SU-DHL-6 (cell line): Measurements from ENCODE around the gene TRPM8.

Experiments used
- EZH2phosphoT487 ChIP-seq: fragments of 200-600 bp; sonication (generic), shearing (Covaris generic); conservative IDR thresholded peaks from 2 replicates; pipeline ENCODE4 v1.6.1; 2018; ENCODE audit warnings: mild to moderate bottlenecking, antibody characterized with exemption, low read length, moderate library complexity, mixed read lengths
- TF ChIP-seq, protein P1 (sequence below): fragments of 200-600 bp; sonication (generic); IDR thresholded peaks from one replicate; pipeline ENCODE4 v1.5.1; 2017; ENCODE audit warnings: antibody characterized with exemption, mild to moderate bottlenecking, low read length, moderate library complexity; ENCODE audit not compliant: insufficient read depth, poor library complexity, severe bottlenecking

DNA sequence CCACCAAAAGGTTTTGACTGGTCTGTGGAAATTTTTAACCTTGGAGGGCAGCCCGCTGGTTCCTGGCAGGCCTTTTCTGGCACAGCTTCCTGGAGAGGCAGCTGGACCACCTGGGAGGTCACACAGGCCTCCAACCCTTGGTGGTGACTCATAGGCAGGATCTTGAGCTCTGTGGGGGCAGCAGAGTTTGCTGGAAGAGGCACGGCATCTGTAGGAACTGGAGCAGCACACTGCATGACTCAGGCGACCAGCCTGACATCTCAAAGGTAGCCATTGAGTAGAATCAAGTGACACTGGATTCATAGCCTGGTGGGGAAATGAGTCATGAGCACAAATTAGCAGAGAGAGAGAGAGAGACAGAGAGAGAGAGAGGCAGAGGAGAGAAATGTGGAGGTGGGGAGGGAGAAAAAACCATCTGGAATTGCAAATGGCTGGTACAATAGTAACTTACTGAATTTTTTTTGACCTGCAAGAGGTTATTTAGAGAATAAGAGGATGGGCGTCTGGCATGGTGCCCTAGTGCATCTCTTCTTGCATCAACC is 57.4 kb downstream of the TRPM8 start:
- TF ChIP-seq, protein P1, sequence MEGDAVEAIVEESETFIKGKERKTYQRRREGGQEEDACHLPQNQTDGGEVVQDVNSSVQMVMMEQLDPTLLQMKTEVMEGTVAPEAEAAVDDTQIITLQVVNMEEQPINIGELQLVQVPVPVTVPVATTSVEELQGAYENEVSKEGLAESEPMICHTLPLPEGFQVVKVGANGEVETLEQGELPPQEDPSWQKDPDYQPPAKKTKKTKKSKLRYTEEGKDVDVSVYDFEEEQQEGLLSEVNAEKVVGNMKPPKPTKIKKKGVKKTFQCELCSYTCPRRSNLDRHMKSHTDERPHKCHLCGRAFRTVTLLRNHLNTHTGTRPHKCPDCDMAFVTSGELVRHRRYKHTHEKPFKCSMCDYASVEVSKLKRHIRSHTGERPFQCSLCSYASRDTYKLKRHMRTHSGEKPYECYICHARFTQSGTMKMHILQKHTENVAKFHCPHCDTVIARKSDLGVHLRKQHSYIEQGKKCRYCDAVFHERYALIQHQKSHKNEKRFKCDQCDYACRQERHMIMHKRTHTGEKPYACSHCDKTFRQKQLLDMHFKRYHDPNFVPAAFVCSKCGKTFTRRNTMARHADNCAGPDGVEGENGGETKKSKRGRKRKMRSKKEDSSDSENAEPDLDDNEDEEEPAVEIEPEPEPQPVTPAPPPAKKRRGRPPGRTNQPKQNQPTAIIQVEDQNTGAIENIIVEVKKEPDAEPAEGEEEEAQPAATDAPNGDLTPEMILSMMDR: no peak
- no peak for TF ChIP-seq EZH2phosphoT487
